ENCODE measurements around the gene RFX2. TPM values are rescaled to one million over a fixed set of nuclear protein-coding genes. Genes with fewer than 3 reads are reported as not detected.

Gene RFX2
- total RNA-seq, 1 donor from 2014 or later, result 18.0 TPM

DNA sequence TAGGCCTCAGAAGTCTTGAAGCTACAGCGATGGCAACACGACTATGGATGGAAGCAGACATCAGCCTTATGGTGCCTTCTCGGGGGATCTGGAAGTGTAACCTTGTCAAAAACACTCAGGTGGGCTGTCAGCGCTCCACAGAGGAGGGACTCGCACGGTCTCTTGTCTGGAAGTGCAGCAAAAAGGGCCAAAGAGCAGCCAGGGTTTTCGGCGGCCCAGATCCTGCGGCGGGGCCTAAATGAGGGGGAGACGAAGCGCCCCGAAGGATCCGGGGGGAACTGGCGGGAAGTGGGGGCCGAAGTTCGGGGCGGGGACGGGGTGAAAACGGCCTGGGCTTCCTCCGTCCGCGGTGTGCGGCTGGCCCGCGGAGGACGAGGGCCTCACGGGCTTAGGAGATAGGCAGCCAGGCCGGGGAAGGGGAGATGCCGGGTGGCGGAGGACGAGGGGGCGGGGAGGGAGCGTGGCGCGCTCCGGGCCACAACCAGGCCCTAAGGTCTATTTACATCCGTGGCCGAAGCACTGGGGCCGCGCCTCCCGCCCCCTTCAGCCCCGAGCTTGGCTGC is 133.0 kb downstream of the RFX2 start:
- TF ChIP-seq, protein P1, sequence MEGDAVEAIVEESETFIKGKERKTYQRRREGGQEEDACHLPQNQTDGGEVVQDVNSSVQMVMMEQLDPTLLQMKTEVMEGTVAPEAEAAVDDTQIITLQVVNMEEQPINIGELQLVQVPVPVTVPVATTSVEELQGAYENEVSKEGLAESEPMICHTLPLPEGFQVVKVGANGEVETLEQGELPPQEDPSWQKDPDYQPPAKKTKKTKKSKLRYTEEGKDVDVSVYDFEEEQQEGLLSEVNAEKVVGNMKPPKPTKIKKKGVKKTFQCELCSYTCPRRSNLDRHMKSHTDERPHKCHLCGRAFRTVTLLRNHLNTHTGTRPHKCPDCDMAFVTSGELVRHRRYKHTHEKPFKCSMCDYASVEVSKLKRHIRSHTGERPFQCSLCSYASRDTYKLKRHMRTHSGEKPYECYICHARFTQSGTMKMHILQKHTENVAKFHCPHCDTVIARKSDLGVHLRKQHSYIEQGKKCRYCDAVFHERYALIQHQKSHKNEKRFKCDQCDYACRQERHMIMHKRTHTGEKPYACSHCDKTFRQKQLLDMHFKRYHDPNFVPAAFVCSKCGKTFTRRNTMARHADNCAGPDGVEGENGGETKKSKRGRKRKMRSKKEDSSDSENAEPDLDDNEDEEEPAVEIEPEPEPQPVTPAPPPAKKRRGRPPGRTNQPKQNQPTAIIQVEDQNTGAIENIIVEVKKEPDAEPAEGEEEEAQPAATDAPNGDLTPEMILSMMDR (conservative IDR thresholded peaks at IDR 0.05), result no peak
- H3K27me3 Mint-ChIP-seq, result no peaks in the 10 kb centered on the region
- H3K9me3 Mint-ChIP-seq, result no peaks in the 10 kb centered on the region
- peak overlapping the region; percentile 87 for H3K27ac Mint-ChIP-seq
- peaks cover 5% of the 10 kb centered on the region for H3K36me3 Mint-ChIP-seq
- peak overlapping the region; percentile 93 for H3K4me3 Mint-ChIP-seq
- peaks cover 31% of the 10 kb centered on the region for H3K4me1 Mint-ChIP-seq (ENCODE audit: unreplicated experiment)
- no peak for DNase-seq (ENCODE audit: extremely low spot score, unreplicated experiment)

DNA sequence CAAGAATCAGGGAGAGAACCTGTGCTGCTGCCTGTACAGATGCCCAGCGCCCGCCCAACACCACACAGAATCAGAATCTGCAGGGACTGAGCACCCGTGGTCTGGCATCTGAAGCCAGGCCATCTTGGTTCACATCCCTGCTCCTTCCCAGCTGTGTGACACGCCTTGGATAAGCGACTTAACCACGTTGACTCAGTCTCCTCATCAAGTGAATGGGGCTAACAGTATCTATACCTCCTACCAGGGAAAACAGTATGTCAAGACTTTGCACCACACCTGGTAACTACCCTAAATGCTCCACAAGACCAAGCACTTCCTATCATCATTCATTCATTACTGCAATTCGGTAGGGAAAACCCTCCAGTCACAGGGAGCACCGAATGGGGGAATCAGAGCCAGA is 133.5 kb downstream of the RFX2 start:
- Mint-ChIP-seq H3K9me3 (no peaks in the 10 kb centered on the region), H3K27ac (peak overlapping the region; percentile 87), H3K27me3 (no peaks in the 10 kb centered on the region), H3K4me1 (ENCODE audit: unreplicated experiment) (peaks cover 31% of the 10 kb centered on the region), H3K4me3 (peak overlapping the region; percentile 93), H3K36me3 (peaks cover 5% of the 10 kb centered on the region)
- DNase-seq (ENCODE audit: extremely low spot score, unreplicated experiment), result no peak
- TF ChIP-seq, protein P1 (conservative IDR thresholded peaks at IDR 0.05), result no peak

DNA sequence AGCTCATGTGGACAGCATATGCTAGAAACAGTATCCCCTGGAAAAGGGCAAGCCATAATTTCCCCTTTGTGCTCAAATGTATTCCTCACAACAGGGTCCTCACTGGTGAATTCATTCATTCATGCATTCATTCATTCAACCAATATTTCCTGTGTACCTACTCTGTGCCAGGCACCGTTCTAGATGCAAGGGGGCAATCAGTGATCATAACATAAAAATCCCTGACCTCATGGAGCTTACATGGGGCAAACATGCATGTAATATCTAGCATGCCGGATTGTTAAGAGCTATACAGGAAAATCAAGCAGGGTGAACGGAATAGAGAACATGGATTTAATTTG is 134.9 kb downstream of the RFX2 start:
- Mint-ChIP-seq H3K4me3 (peak overlapping the region; percentile 93), H3K9me3 (no peaks in the 10 kb centered on the region), H3K36me3 (peaks cover 5% of the 10 kb centered on the region), H3K27ac (peak overlapping the region; percentile 12), H3K27me3 (no peaks in the 10 kb centered on the region), H3K4me1 (ENCODE audit: unreplicated experiment) (peaks cover 31% of the 10 kb centered on the region)
- TF ChIP-seq, protein P1 (conservative IDR thresholded peaks at IDR 0.05), result no peak
- no peak for DNase-seq (ENCODE audit: extremely low spot score, unreplicated experiment)

DNA sequence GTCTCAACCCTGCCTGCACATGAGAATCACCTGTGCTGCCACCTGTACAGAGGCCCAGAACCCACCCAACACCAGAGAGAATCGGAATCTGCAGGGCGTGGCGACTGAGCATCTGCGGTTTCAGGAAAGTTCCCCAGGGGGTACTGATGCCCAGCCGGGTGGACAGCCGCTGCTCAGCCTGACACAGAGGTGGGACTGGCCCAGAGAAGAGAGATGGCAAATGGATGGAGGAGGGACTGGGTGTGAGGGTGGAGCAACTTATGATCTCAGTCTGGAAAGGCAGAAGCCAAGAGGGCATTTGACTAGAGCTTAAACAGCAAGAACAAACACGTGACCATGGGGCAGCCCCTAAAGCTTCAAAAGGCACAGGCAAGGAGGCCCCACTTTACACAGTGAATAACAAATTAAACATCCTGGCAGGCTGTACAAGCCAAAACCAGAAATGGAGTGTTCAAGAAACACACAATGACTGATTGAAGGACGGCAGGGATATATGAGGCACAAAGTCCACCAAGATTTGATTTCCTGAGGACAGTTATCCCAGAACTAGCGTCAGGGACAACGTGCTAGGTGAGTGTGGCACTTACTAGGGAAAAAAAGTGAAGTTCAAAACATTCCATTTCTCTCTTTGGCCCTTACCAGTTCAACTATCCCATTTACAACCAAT is 135.4 kb downstream of the RFX2 start:
- TF ChIP-seq, protein P1 (conservative IDR thresholded peaks at IDR 0.05), result no peak
- Mint-ChIP-seq H3K36me3 (peaks cover 5% of the 10 kb centered on the region), H3K4me1 (ENCODE audit: unreplicated experiment) (peaks cover 31% of the 10 kb centered on the region), H3K27ac (peak overlapping the region; percentile 56), H3K27me3 (no peaks in the 10 kb centered on the region), H3K4me3 (peak overlapping the region; percentile 93), H3K9me3 (no peaks in the 10 kb centered on the region)
- no peak for DNase-seq (ENCODE audit: extremely low spot score, unreplicated experiment)

DNA sequence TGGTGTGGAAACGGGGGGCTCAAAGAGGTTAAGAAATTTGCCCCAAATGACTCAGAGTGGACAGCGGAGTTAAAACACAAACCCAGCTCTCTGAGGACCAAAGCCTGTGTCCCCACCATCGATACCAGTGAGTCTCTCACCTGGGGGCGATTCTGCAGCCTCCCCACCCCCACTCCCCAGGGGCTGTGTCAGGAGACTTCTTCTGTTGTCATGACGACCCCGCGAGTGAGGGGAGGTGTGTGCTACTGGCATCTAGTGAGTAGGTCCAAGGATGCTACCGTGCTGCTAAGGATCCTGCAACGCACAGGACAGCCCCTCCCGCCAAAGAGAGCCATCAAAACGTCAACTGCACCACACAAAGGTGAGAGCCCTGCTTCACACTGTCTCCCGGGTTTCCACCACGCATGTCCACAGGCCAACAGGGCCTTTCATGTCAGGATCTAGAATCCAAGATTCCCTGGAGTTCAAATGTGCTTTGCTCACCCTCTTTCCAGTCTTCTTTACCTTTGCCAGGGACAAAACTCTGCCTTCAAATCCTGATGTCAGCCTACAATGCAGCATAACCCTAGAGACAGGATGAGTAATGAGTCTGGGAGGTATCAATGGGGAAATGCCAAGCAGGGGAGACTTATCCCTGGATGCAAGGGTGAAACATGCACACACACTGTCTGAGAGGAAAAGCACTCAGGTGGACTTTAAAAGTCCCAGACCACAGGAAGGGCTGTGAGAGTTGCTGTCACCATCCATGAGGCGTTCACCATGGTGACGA is 136.2 kb downstream of the RFX2 start:
- no peaks in the 10 kb centered on the region for H3K27me3 Mint-ChIP-seq
- H3K4me1 Mint-ChIP-seq (ENCODE audit: unreplicated experiment), result peaks cover 26% of the 10 kb centered on the region
- H3K36me3 Mint-ChIP-seq, result peaks cover 5% of the 10 kb centered on the region
- H3K27ac Mint-ChIP-seq, result peak overlapping the region; percentile 56
- DNase-seq (ENCODE audit: extremely low spot score, unreplicated experiment), result no peak
- TF ChIP-seq, protein P1 (conservative IDR thresholded peaks at IDR 0.05), result no peak
- H3K9me3 Mint-ChIP-seq, result no peaks in the 10 kb centered on the region
- H3K4me3 Mint-ChIP-seq, result peak overlapping the region; percentile 93
